ENCODE measurements around the gene ZNF143. TPM values are rescaled to one million over a fixed set of nuclear protein-coding genes. Genes with fewer than 3 reads are reported as not detected.

ZNF143 gene
- total and polyA plus RNA-seq, 2 of the 13 experiments (the other 11 are each of a cell fraction or from before 2014, with no cell fraction given): 22.4 to 35.6 TPM

DNA sequence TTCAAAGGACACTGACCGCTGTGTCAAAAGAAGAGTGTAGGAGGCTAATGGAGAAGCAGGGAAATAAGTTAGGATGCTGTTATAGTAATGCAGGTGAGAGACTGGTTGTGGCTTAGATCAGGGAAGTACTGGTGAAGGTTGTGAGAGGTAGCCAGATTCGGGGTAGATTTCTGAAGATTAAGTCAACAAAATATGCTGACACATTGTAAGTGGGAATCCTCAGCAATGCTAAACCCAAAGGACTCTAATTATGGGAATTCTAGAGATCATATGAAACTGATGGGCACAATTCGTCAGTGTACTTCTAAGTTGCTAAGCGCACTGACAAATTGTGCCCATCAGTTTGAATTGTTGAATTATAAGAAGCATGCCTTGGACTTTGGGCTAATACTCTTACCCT is 10.0 kb downstream of the ZNF143 start:
- Histone ChIP-seq H3K27me3 (ENCODE audit: control insufficient read depth in 1 of 2, insufficient read depth in 2 of 2, low read length in 2 of 2) (no peaks in the 10 kb centered on the region; a peak in 1 of 5 replicates), H3K4me3 (replicated peaks in 1 of 3; ENCODE audit: insufficient read depth in 1 of 3, low read depth in 2 of 3, low read length in 3 of 3) (no peak overlapping the region), H3K9me3 (ENCODE audit: low read length) (no peaks in the 10 kb centered on the region), H3K79me2 (ENCODE audit: insufficient read depth, low read length) (peaks cover 17% of the 10 kb centered on the region), H3K4me2 (ENCODE audit: low read depth, low read length) (no peak overlapping the region), H3K27ac (ENCODE audit: extremely low read length, insufficient read depth, low read length) (no peak overlapping the region), H4K20me1 (ENCODE audit: insufficient read depth, low read length) (no peaks in the 10 kb centered on the region), H2AFZ (ENCODE audit: low read length) (no peak overlapping the region), H3K4me1 (ENCODE audit: insufficient read depth, low read length) (no peaks in the 10 kb centered on the region), H3K36me3 (replicated peaks in 1 of 2; ENCODE audit: control insufficient read depth in 1 of 2, insufficient read depth in 2 of 2, low read length in 2 of 2) (peaks cover 6 to 28% of the 10 kb centered on the region in 2 experiments), H3K9ac (ENCODE audit: insufficient read depth, low read depth, low read length) (no peak overlapping the region)
- FAIRE-seq: no peak
- no TSS peak for BruUV-seq (replicated peaks)
- POLR2A ChIA-PET: interaction anchor here (1.7 kb wide), 1 partner anchor 11 kb away, joined by 5 read pairs; no protein-coding TSS in a partner anchor
- TF ChIP-seq MAFG (CRISPR knock-in tag; IDR thresholded peaks at IDR 0.05) (no peak), CEBPG (CRISPR knock-in tag; IDR thresholded peaks at IDR 0.05) (no peak), ZNF672 (CRISPR knock-in tag; IDR thresholded peaks at IDR 0.05) (no peak), GZF1 (CRISPR knock-in tag; IDR thresholded peaks at IDR 0.05) (no peak), BRD4 (CRISPR knock-in tag; IDR thresholded peaks at IDR 0.05) (no peak), MAFF (IDR thresholded peaks at IDR 0.05; ENCODE audit: low read depth, low read length) (peak; percentile 62), IKZF1 (IDR thresholded peaks at IDR 0.05) (no peak), MAFK (conservative IDR thresholded peaks at IDR 0.05 in 1 of 2, IDR thresholded peaks at IDR 0.05 in 1 of 2; ENCODE audit: low read length in 2 of 2) (peak; percentile 53 to 79), ZSCAN22 (CRISPR knock-in tag; IDR thresholded peaks at IDR 0.05) (no peak), THAP11 (CRISPR knock-in tag; IDR thresholded peaks at IDR 0.05) (no peak)
- TF ChIP-seq, protein P1, sequence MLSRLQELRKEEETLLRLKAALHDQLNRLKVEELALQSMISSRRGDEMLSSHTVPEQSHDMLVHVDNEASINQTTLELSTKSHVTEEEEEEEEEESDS (CRISPR knock-in tag; IDR thresholded peaks at IDR 0.05; ENCODE audit: borderline replicate concordance): no peak
- intact Hi-C loops (cut with micrococcal nuclease; ENCODE audit: unreplicated experiment) (no loop called here), in situ Hi-C loops (cut with HindIII; ENCODE audit: extremely low pct_ligation_motif_present, low pct_unique_long_range_greater_than_20kb) (no loop called here)
- CTCF ChIA-PET (ENCODE audit: low intra/inter-chr PET ratio, low total read pairs): no interaction called here
- no peak for ATAC-seq
- 94% methylated on average over 4 of the region's 4 CpGs for WGBS (ENCODE audit: low lambda C conversion rate)
- no peak for DNase-seq (ENCODE audit: low spot score)

DNA sequence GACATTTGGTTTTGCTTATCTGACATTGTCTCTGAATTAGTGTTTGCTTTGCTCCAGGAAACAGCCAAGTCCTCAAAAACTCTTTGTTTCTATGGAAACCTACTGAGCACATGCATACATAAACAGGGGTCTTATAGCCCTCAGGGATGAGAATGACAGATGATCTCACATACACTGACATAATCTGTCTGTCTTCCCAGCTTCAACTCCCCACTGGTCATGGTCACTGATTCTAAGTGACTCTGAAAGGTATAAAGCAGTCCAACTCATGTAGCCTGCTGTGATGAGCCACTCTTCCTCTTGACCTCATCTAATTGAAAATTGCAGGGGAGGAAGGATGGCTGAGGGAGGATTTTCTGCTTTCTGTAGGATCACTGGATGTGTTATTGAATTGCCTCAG is 12.6 kb downstream of the ZNF143 start:
- H3K9me3 ChIP-seq (ENCODE audit: low read length): no peaks in the 10 kb centered on the region
- ATAC-seq (no peak), FAIRE-seq (no peak), DNase-seq (ENCODE audit: low spot score) (no peak)
- POLR2A ChIA-PET: interaction anchor here (3.3 kb wide), 1 partner anchor 13 kb away, joined by 20 read pairs; the partner anchor contains the start of gene ZNF143
- CTCF ChIA-PET (ENCODE audit: low intra/inter-chr PET ratio, low total read pairs): no interaction called here
- H3K4me2 ChIP-seq (ENCODE audit: low read depth, low read length): no peak overlapping the region
- H3K4me1 ChIP-seq (ENCODE audit: insufficient read depth, low read length): no peaks in the 10 kb centered on the region
- peaks cover 5% of the 10 kb centered on the region for H3K79me2 ChIP-seq (ENCODE audit: insufficient read depth, low read length)
- no peaks in the 10 kb centered on the region; a peak in 1 of 5 replicates for H3K27me3 ChIP-seq (ENCODE audit: control insufficient read depth in 1 of 2, insufficient read depth in 2 of 2, low read length in 2 of 2)
- H3K27ac ChIP-seq (ENCODE audit: extremely low read length, insufficient read depth, low read length): no peak overlapping the region
- H4K20me1 ChIP-seq (ENCODE audit: insufficient read depth, low read length): no peaks in the 10 kb centered on the region
- in situ Hi-C loops (cut with HindIII; ENCODE audit: extremely low pct_ligation_motif_present, low pct_unique_long_range_greater_than_20kb) (no loop called here), intact Hi-C loops (cut with micrococcal nuclease; ENCODE audit: unreplicated experiment) (no loop called here)
- H3K36me3 ChIP-seq (replicated peaks in 1 of 2; ENCODE audit: control insufficient read depth in 1 of 2, insufficient read depth in 2 of 2, low read length in 2 of 2): peaks cover 8 to 34% of the 10 kb centered on the region in 2 experiments
- no peak overlapping the region for H3K4me3 ChIP-seq (replicated peaks in 1 of 3; ENCODE audit: insufficient read depth in 1 of 3, low read depth in 2 of 3, low read length in 3 of 3)
- no peak overlapping the region for H2AFZ ChIP-seq (ENCODE audit: low read length)
- no peak overlapping the region for H3K9ac ChIP-seq (ENCODE audit: insufficient read depth, low read depth, low read length)
- no TSS peak for BruUV-seq (replicated peaks)
- TF ChIP-seq, protein P2, sequence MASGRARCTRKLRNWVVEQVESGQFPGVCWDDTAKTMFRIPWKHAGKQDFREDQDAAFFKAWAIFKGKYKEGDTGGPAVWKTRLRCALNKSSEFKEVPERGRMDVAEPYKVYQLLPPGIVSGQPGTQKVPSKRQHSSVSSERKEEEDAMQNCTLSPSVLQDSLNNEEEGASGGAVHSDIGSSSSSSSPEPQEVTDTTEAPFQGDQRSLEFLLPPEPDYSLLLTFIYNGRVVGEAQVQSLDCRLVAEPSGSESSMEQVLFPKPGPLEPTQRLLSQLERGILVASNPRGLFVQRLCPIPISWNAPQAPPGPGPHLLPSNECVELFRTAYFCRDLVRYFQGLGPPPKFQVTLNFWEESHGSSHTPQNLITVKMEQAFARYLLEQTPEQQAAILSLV (CRISPR knock-in tag; IDR thresholded peaks at IDR 0.05; ENCODE audit: borderline replicate concordance): no peak
- TF ChIP-seq NAIF1 (CRISPR knock-in tag; IDR thresholded peaks at IDR 0.05; ENCODE audit: borderline replicate concordance) (no peak), PPARG (CRISPR knock-in tag; conservative IDR thresholded peaks at IDR 0.05) (no peak)
- TF ChIP-seq, protein P3, sequence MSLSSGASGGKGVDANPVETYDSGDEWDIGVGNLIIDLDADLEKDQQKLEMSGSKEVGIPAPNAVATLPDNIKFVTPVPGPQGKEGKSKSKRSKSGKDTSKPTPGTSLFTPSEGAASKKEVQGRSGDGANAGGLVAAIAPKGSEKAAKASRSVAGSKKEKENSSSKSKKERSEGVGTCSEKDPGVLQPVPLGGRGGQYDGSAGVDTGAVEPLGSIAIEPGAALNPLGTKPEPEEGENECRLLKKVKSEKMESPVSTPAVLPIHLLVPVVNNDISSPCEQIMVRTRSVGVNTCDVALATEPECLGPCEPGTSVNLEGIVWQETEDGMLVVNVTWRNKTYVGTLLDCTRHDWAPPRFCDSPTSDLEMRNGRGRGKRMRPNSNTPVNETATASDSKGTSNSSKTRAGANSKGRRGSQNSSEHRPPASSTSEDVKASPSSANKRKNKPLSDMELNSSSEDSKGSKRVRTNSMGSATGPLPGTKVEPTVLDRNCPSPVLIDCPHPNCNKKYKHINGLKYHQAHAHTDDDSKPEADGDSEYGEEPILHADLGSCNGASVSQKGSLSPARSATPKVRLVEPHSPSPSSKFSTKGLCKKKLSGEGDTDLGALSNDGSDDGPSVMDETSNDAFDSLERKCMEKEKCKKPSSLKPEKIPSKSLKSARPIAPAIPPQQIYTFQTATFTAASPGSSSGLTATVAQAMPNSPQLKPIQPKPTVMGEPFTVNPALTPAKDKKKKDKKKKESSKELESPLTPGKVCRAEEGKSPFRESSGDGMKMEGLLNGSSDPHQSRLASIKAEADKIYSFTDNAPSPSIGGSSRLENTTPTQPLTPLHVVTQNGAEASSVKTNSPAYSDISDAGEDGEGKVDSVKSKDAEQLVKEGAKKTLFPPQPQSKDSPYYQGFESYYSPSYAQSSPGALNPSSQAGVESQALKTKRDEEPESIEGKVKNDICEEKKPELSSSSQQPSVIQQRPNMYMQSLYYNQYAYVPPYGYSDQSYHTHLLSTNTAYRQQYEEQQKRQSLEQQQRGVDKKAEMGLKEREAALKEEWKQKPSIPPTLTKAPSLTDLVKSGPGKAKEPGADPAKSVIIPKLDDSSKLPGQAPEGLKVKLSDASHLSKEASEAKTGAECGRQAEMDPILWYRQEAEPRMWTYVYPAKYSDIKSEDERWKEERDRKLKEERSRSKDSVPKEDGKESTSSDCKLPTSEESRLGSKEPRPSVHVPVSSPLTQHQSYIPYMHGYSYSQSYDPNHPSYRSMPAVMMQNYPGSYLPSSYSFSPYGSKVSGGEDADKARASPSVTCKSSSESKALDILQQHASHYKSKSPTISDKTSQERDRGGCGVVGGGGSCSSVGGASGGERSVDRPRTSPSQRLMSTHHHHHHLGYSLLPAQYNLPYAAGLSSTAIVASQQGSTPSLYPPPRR (CRISPR knock-in tag; IDR thresholded peaks at IDR 0.05; ENCODE audit: borderline replicate concordance): no peak
